Kidney (tissue), 14 donors: ENCODE data around the gene PNMT. TPM values are rescaled to one million over a fixed set of nuclear protein-coding genes. Genes with fewer than 3 reads are reported as not detected.

ENCODE experiments used
- DNase-seq, 5 donors: peaks; one replicate each; pipeline ENCODE4 v3.0.0-alpha.2; 2013 to 2020
- FAIRE-seq: peaks from 2 replicates; lab custom pipeline; 2012; peaks lifted over from hg19 to GRCh38; lab: Jason Lieb, UNC
- H3K27ac ChIP-seq, 2 donors: one replicate each; pipeline ENCODE4 v1.7.0; 2013; ENCODE audit warnings: low read depth in 2 of 2, low read length in 2 of 2, inconsistent platforms in 1 of 2
- H3K27me3 ChIP-seq: one replicate; pipeline ENCODE4 v1.7.1; 2013; ENCODE audit warnings: low read length, inconsistent platforms; ENCODE audit not compliant: control insufficient read depth, insufficient read depth
- H3K36me3 ChIP-seq, 3 donors: one replicate each; pipeline versions ENCODE4 v1.7.0 to v1.7.1; 2013; ENCODE audit warnings: low read length in 3 of 3, control low read depth in 1 of 3, inconsistent platforms in 1 of 3; ENCODE audit not compliant: insufficient read depth in 3 of 3, control insufficient read depth in 2 of 3
- H3K4me1 ChIP-seq, 3 donors: one replicate each; pipeline versions ENCODE4 v1.7.0 to v1.7.1; 2013; ENCODE audit warnings: low read length in 3 of 3, inconsistent platforms in 1 of 3, low read depth in 1 of 3; ENCODE audit not compliant: control insufficient read depth in 2 of 3, insufficient read depth in 2 of 3
- H3K4me3 ChIP-seq, 3 donors: one replicate each; pipeline versions ENCODE4 v1.7.0 to v1.8.1; 2013; ENCODE audit warnings: low read length in 3 of 3, control low read depth in 1 of 3, inconsistent platforms in 1 of 3
- H3K9ac ChIP-seq, 3 donors: one replicate each; pipeline versions ENCODE4 v1.7.0 to v1.7.1; 2013; ENCODE audit warnings: low read length in 3 of 3, control low read depth in 1 of 3, inconsistent platforms in 1 of 3
- H3K9me3 ChIP-seq, 3 donors: one replicate each; pipeline versions ENCODE4 v1.7.0 to v1.7.1; 2013; ENCODE audit warnings: low read length in 3 of 3, control low read depth in 1 of 3, inconsistent platforms in 1 of 3; ENCODE audit not compliant: control insufficient read depth in 2 of 3, insufficient read depth in 1 of 3
- intact Hi-C: fragments of 100-400 bp; cut with DNase I; formaldehyde crosslinking; loops from one replicate; pipeline ENCODE4 v1.11.1; 2022
- polyA plus RNA-seq: library from polyadenylated mRNA; stranded (reverse); fragments of 350-450 nt; fragmentation: Illumina TruSeq; extraction: RNeasy Lipid Tissue Mini Kit (QIAGEN cat#74804); gene quantifications from one replicate; pipeline ENCODE4 v1.2.3, GENCODE V29; 2014; ENCODE audit warnings: low read depth, low replicate concordance; ENCODE audit not compliant: insufficient read depth
- total RNA-seq: library from RNA; stranded (reverse); fragmentation: NEBNext Ultra II Directional; extraction: Animal tissue kit (Norgen Biotek cat#: 25700); gene quantifications from one replicate; pipeline ENCODE4 v1.2.1, GENCODE V29; 2021
- TF ChIP-seq, protein P1 (sequence below): IDR thresholded peaks from 3 replicates; pipeline ENCODE4 v1.5.1; 2012; ENCODE audit warnings: mild to moderate bottlenecking, moderate library complexity, borderline replicate concordance; ENCODE audit not compliant: insufficient read depth; ENCODE audit errors: extremely low read depth
- donor health status: control.
- donor health status: control.
- donor health status: control.
- donor health status: control.
- donor health status: control.
- donor health status: DM: yes; HTN: yes; CAD: no.
- donor health status: Normal renal cell carcinoma (clear cell type).

The PNMT gene
- total and polyA plus RNA-seq, 2 donors from 2014 or later = 2.0 to 8.2 TPM

DNA sequence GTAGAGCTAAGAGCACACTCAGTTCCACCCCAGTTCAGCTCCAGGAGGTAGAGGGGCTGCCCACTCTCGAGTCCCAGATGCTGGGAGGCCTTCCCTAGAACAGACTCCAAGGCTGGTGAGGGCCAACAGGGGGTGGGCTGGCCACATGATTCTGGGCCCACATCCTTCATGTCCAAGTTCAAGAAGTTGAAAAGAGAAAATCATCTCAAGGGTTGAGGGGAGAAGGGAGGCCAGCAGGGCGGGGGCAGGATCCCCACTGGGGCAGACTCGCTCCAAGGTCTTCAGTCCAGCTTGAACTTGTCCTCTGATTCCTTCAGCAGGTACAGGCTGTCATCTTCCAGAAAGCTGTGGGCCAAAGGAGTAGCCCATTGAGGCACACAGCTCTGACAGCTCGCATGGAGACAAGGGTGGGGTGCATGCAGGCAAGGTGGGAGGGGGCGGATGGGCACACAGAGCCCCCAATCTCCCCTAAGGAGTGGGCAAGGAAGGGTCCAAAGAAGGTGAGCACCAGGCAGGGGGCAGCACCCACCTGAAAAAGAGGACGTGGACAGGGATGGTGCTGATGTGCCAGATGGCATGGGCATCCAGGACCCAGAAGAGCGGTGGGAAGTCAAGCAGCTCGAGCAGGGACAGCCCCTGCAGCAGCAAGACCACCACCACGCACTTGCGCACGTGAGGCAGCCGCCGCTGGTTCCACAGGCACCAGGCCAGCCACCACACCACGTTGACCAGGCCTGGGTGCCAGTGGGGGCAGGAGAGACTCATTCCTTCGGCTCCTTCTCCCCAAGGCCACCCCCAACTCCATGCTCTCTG, 4.5 kb downstream of the PNMT start:
- FAIRE-seq (no peak), DNase-seq (peak in 1 of 5 donors; percentile 75)
- Histone ChIP-seq H3K4me1 (peaks cover 0 to 41% (median 22%) of the 10 kb centered on the region in 3 donors), H3K36me3 (no peaks in the 10 kb centered on the region), H3K27ac (no peak overlapping the region), H3K27me3 (no peaks in the 10 kb centered on the region), H3K9me3 (no peaks in the 10 kb centered on the region), H3K9ac (no peak overlapping the region), H3K4me3 (no peak overlapping the region)
- intact Hi-C loops = no loop called here
- TF ChIP-seq, protein P1, sequence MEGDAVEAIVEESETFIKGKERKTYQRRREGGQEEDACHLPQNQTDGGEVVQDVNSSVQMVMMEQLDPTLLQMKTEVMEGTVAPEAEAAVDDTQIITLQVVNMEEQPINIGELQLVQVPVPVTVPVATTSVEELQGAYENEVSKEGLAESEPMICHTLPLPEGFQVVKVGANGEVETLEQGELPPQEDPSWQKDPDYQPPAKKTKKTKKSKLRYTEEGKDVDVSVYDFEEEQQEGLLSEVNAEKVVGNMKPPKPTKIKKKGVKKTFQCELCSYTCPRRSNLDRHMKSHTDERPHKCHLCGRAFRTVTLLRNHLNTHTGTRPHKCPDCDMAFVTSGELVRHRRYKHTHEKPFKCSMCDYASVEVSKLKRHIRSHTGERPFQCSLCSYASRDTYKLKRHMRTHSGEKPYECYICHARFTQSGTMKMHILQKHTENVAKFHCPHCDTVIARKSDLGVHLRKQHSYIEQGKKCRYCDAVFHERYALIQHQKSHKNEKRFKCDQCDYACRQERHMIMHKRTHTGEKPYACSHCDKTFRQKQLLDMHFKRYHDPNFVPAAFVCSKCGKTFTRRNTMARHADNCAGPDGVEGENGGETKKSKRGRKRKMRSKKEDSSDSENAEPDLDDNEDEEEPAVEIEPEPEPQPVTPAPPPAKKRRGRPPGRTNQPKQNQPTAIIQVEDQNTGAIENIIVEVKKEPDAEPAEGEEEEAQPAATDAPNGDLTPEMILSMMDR = no peak

DNA sequence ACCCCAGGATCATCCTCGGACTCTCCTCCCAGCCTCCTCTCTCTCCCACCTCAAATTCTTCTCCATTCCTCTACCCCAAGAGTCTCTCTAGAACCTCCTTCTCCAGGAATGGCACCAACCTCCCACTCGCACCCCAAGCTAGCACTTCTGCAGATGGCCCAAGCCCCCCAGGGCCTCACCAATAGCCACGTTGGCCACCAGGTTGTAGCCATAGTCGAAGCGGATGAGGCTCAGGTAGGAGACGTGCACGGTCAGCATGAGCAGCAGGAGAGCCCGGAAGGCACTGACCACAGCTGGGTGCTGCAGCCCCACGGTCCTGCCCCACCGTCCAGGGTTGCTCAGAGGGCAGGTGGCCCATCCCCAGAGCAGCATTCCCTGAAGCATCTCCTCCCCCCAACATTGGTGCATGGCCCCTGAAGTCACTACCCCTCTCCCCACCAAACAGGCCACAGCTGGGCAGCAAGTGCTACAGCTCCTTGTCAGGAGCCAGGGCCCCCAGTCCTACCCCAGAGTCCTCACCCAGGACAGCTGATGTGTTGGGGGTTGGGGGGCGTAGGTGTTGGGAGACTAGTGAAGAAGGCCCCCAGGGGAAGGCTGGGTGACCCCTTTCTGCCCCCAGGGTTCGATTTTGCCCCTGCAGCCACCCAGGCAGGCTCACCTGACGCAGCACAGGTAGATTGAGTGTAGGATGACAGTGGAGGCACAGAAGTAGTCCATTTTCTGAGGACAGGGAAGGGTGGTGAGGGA, 5.3 kb downstream of the PNMT start:
- DNase-seq = peak in 2 of 5 donors; percentile 48 to 58
- no peak overlapping the region for H3K4me3 ChIP-seq
- TF ChIP-seq, protein P1 = no peak
- H3K9ac ChIP-seq = no peak overlapping the region
- intact Hi-C loops = no loop called here
- H3K9me3 ChIP-seq = no peaks in the 10 kb centered on the region
- H3K27me3 ChIP-seq = no peaks in the 10 kb centered on the region
- H3K27ac ChIP-seq = no peak overlapping the region
- no peak for FAIRE-seq
- peaks cover 0 to 49% (median 22%) of the 10 kb centered on the region in 3 donors for H3K4me1 ChIP-seq
- H3K36me3 ChIP-seq = no peaks in the 10 kb centered on the region

DNA sequence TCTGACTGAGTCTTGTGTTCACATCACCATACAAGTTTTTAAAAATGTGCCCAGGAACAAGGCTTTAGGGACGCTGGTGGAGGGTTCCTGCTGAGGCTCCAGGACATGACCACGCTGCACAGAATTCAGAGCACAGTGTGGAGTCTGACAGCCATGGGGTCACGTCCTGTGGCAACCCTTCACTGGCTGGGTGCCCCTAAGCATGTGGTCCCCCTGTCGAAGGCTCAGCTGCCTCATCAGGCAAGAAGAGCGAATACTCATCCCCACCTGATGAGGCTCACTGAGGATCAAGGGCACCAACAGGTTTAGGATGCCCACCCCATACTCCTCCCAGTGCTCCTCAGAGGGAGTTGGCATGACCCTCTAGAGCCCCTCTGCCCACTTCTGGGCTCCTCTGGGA, 5.9 kb downstream of the PNMT start:
- TF ChIP-seq, protein P1 = no peak
- no peaks in the 10 kb centered on the region for H3K36me3 ChIP-seq
- peaks cover 0 to 51% (median 25%) of the 10 kb centered on the region in 3 donors for H3K4me1 ChIP-seq
- H3K27ac ChIP-seq = peak overlapping the region; percentile 58 to 78
- H3K9me3 ChIP-seq = no peaks in the 10 kb centered on the region
- intact Hi-C loops = no loop called here
- no peak overlapping the region for H3K4me3 ChIP-seq
- H3K27me3 ChIP-seq = no peaks in the 10 kb centered on the region
- FAIRE-seq (no peak), DNase-seq (no peak)
- H3K9ac ChIP-seq = no peak overlapping the region
